Nephron (organoid): ENCODE measurements around the gene SMURF1.

Source experiments
- H3K27ac Mint-ChIP-seq, 3 experiments: 2 replicates each; pipeline ENCODE4 v1.8.0; 2020; ENCODE audit warnings: mixed read lengths in 3 of 3, mild to moderate bottlenecking in 2 of 3, moderate library complexity in 1 of 3
- H3K27me3 Mint-ChIP-seq: 2 replicates; pipeline ENCODE4 v1.8.0; 2021; ENCODE audit warnings: low read depth, mild to moderate bottlenecking, moderate library complexity, mixed read lengths
- H3K36me3 Mint-ChIP-seq: 2 replicates; pipeline ENCODE4 v1.8.0; 2020; ENCODE audit warnings: low read depth, mixed read lengths
- H3K4me1 Mint-ChIP-seq: 2 replicates; pipeline ENCODE4 v1.8.0; 2020; ENCODE audit warnings: mixed read lengths
- H3K4me3 Mint-ChIP-seq, 3 experiments: 2 replicates each; pipeline ENCODE4 v1.8.0; 2020; ENCODE audit warnings: mild to moderate bottlenecking in 3 of 3, mixed read lengths in 3 of 3, moderate library complexity in 2 of 3
- H3K9me3 Mint-ChIP-seq: 2 replicates; pipeline ENCODE4 v1.8.0; 2020; ENCODE audit warnings: mixed read lengths
- TF ChIP-seq, protein P1 (sequence below), 3 experiments: fragments of 200-600 bp; sonication (generic); IDR thresholded peaks; one replicate each; pipeline ENCODE4 v1.5.0; 2021; ENCODE audit warnings: antibody characterized with exemption in 3 of 3; ENCODE audit not compliant: unreplicated experiment in 3 of 3

Gene SMURF1

DNA sequence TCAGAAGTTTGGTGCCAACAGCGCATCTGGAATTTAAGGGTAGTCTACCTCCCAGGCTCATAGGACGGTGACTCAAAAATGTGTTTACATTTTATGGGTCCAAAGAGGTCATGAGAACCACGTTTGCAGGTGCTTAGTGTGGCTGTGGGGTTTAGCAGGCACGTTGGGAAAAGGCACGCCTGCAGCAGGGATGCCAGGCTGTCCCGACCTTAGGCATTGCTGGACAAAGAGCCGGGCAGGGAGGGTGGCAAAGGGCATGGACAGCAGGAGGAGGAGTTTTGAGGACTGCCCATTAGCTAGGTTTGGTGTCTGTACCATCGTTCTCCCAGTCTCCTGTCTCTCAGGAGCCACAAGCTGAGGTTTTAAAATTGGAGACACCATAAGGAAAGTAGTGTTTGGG lies 161.2 kb downstream of the SMURF1 start:
- no peak overlapping the region for H3K27ac Mint-ChIP-seq
- no peaks in the 10 kb centered on the region for H3K27me3 Mint-ChIP-seq
- H3K9me3 Mint-ChIP-seq: peaks cover 12% of the 10 kb centered on the region
- no peaks in the 10 kb centered on the region for H3K4me1 Mint-ChIP-seq
- TF ChIP-seq, protein P1, sequence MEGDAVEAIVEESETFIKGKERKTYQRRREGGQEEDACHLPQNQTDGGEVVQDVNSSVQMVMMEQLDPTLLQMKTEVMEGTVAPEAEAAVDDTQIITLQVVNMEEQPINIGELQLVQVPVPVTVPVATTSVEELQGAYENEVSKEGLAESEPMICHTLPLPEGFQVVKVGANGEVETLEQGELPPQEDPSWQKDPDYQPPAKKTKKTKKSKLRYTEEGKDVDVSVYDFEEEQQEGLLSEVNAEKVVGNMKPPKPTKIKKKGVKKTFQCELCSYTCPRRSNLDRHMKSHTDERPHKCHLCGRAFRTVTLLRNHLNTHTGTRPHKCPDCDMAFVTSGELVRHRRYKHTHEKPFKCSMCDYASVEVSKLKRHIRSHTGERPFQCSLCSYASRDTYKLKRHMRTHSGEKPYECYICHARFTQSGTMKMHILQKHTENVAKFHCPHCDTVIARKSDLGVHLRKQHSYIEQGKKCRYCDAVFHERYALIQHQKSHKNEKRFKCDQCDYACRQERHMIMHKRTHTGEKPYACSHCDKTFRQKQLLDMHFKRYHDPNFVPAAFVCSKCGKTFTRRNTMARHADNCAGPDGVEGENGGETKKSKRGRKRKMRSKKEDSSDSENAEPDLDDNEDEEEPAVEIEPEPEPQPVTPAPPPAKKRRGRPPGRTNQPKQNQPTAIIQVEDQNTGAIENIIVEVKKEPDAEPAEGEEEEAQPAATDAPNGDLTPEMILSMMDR (IDR thresholded peaks at IDR 0.05; ENCODE audit: unreplicated experiment in 3 of 3): no peak
- H3K4me3 Mint-ChIP-seq: no peak overlapping the region
- peaks cover 93% of the 10 kb centered on the region for H3K36me3 Mint-ChIP-seq

- TF ChIP-seq, protein P1 (IDR thresholded peaks at IDR 0.05; ENCODE audit: unreplicated experiment in 3 of 3): no peak
- Mint-ChIP-seq H3K27ac (no peak overlapping the region), H3K36me3 (peaks cover 89% of the 10 kb centered on the region)
These were observed 162.2 kb downstream of the SMURF1 start for GRCh38 chr7:98981701-98982100.

GRCh38 chr7:98978672-98979071 lies 165.2 kb downstream of the SMURF1 start:
- Mint-ChIP-seq H3K4me1 (no peaks in the 10 kb centered on the region), H3K27ac (no peak overlapping the region), H3K4me3 (no peak overlapping the region)

More at GRCh38 chr7:98981701-98982100, 162.2 kb downstream of the SMURF1 start:
- Mint-ChIP-seq H3K4me1 (no peaks in the 10 kb centered on the region), H3K9me3 (peaks cover 11% of the 10 kb centered on the region), H3K4me3 (no peak overlapping the region), H3K27me3 (no peaks in the 10 kb centered on the region)

More at GRCh38 chr7:98978672-98979071, 165.2 kb downstream of the SMURF1 start:
- TF ChIP-seq, protein P1 (IDR thresholded peaks at IDR 0.05; ENCODE audit: unreplicated experiment in 3 of 3): no peak
- H3K27me3 Mint-ChIP-seq: no peaks in the 10 kb centered on the region
- H3K36me3 Mint-ChIP-seq: peaks cover 86% of the 10 kb centered on the region
- H3K9me3 Mint-ChIP-seq: no peaks in the 10 kb centered on the region
